ENCODE measurements around the gene PTPN1.

GRCh38 chr20:50527068-50527605 is 17.0 kb downstream of the PTPN1 start:
- TF ChIP-seq CEBPB (IDR thresholded peaks at IDR 0.05; ENCODE audit: borderline replicate concordance in 1 of 2, low read depth in 2 of 2, low read length in 2 of 2) = no peak
- TF ChIP-seq KDM1A (IDR thresholded peaks at IDR 0.05; ENCODE audit: borderline replicate concordance) = no peak
- TF ChIP-seq POLR2AphosphoS5 (IDR thresholded peaks at IDR 0.05; ENCODE audit: low read length) = no peak
- TF ChIP-seq YY1 (IDR thresholded peaks at IDR 0.05; ENCODE audit: low read depth, low read length) = no peak
- no peak for TF ChIP-seq CTCF (IDR thresholded peaks at IDR 0.05 in 2 of 3, conservative IDR thresholded peaks at IDR 0.05 in 1 of 3; ENCODE audit: control insufficient read depth in 2 of 3, extremely low read depth in 1 of 3, insufficient read depth in 1 of 3, low read depth in 3 of 3, low read length in 3 of 3)
- TF ChIP-seq LARP7 (IDR thresholded peaks at IDR 0.05) = no peak
- TF ChIP-seq BMI1 (IDR thresholded peaks at IDR 0.05; ENCODE audit: borderline replicate concordance) = no peak
- no peak for TF ChIP-seq ESRRA (IDR thresholded peaks at IDR 0.05; ENCODE audit: low read length)
- TF ChIP-seq EP300 (IDR thresholded peaks at IDR 0.05; ENCODE audit: borderline replicate concordance in 1 of 2, control insufficient read depth in 1 of 2, low read depth in 2 of 2, low read length in 2 of 2) = no peak
- no peak for TF ChIP-seq TARDBP (IDR thresholded peaks at IDR 0.05; ENCODE audit: borderline replicate concordance)
- no peak for TF ChIP-seq EZH2 (IDR thresholded peaks at IDR 0.05; ENCODE audit: borderline replicate concordance, control insufficient read depth, low read depth, low read length)
- TF ChIP-seq JUNB (IDR thresholded peaks at IDR 0.05) = no peak
- TF ChIP-seq TAF1 (IDR thresholded peaks at IDR 0.05; ENCODE audit: borderline replicate concordance, low read depth, low read length) = no peak

Measured in GM12878 (cell line).